ENCODE data around the gene ADAMTS17.

DNA sequence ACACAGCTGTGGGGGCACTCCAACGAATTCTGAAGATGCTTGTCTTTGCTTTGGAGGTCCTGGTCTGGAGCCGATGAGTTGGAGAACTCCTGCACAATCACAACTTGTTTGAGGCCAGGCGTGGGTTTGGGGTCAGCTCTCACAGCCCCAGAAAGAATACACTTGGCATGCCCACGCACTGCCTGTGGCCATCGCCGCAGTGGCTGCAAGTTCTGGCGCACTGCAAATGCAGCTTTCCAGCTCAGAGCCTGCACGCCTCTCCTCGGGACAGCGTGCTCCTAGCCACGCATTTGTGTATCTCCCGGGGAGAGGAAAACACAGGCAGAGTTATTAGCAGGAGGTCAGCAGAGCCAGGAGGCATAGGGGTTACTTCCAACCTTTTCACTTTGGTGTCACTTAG is 282.7 kb downstream of the ADAMTS17 start:
- TF ChIP-seq, protein P1, sequence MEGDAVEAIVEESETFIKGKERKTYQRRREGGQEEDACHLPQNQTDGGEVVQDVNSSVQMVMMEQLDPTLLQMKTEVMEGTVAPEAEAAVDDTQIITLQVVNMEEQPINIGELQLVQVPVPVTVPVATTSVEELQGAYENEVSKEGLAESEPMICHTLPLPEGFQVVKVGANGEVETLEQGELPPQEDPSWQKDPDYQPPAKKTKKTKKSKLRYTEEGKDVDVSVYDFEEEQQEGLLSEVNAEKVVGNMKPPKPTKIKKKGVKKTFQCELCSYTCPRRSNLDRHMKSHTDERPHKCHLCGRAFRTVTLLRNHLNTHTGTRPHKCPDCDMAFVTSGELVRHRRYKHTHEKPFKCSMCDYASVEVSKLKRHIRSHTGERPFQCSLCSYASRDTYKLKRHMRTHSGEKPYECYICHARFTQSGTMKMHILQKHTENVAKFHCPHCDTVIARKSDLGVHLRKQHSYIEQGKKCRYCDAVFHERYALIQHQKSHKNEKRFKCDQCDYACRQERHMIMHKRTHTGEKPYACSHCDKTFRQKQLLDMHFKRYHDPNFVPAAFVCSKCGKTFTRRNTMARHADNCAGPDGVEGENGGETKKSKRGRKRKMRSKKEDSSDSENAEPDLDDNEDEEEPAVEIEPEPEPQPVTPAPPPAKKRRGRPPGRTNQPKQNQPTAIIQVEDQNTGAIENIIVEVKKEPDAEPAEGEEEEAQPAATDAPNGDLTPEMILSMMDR (IDR thresholded peaks at IDR 0.05): no peak
- no peak for TF ChIP-seq POLR2A (IDR thresholded peaks at IDR 0.05)

All from heart left ventricle (tissue), 13 donors.